Esophagus squamous epithelium (tissue), 5 donors: ENCODE measurements around the gene MPST. TPM values are rescaled to one million over a fixed set of nuclear protein-coding genes. Genes with fewer than 3 reads are reported as not detected.

ENCODE experiments used
- DNase-seq: peaks from one replicate; lab custom pipeline; 2025; lab: John Stamatoyannopoulos, UW
- H3K27ac ChIP-seq, 4 donors: fragments of 200-600 bp; sonication (generic); one replicate each; pipeline ENCODE4 v1.5.1; 2016 to 2019; ENCODE audit warnings: mild to moderate bottlenecking in 1 of 4
- H3K27me3 ChIP-seq, 4 donors: fragments of 200-600 bp; sonication (generic); 1 replicate in 3 of 4; 2 replicates in 1 of 4; pipeline versions ENCODE4 v1.5.1 to v1.6.0; 2017 to 2021; ENCODE audit warnings: antibody characterized with exemption in 1 of 4
- H3K36me3 ChIP-seq, 3 donors: fragments of 200-600 bp; sonication (generic); one replicate each; pipeline ENCODE4 v1.5.1; 2016 to 2019
- H3K4me1 ChIP-seq, 3 donors: fragments of 200-600 bp; sonication (generic); one replicate each; pipeline ENCODE4 v1.5.1; 2017 to 2019
- H3K4me3 ChIP-seq, 4 donors: fragments of 200-600 bp; sonication (generic); 1 replicate in 3 of 4; 2 replicates in 1 of 4; pipeline ENCODE4 v1.5.1; 2016 to 2019; ENCODE audit warnings: mild to moderate bottlenecking in 2 of 4, moderate library complexity in 1 of 4
- H3K9me3 ChIP-seq, 3 donors: fragments of 200-600 bp; sonication (generic); one replicate each; pipeline ENCODE4 v1.5.1; 2016 to 2019
- POLR2A ChIP-seq, 4 donors: fragments of 450-650 bp; IDR thresholded peaks; one replicate each; pipeline ENCODE4 v1.6.1; 2017; ENCODE audit warnings: antibody characterized with exemption in 4 of 4, mild to moderate bottlenecking in 4 of 4, moderate library complexity in 3 of 4
- WGBS, 2 donors: methylation state at CpG; one replicate each; pipeline ENCODE4 v1.1.5; 2018; 5-methylcytosine and 5-hydroxymethylcytosine counted together
- intact Hi-C: fragments of 100-400 bp; cut with DNase I; formaldehyde crosslinking; loops from one replicate; pipeline ENCODE4 v1.15.0; 2022
- total RNA-seq, 4 donors: library from RNA; depleted of rRNA; stranded (reverse); fragments of >200 nt; gene quantifications; one replicate each; pipeline ENCODE4 v1.1.0, GENCODE V29; 2016
- TF ChIP-seq, protein P1 (sequence below), 6 experiments: fragments of 450-650 bp in 4 of 6; fragments of 200-600 bp in 2 of 6; sonication (generic) in 2 of 6; IDR thresholded peaks; one replicate each; pipeline ENCODE4 v1.5.1; 2016 to 2019; ENCODE audit warnings: antibody characterized with exemption in 6 of 6, mild to moderate bottlenecking in 4 of 6, moderate library complexity in 4 of 6
- donor health status: DM: yes; HTN: yes; CAD: no.

The MPST gene
- total RNA-seq, 4 donors from 2014 or later: 88.4 to 160 (median 132) TPM

DNA sequence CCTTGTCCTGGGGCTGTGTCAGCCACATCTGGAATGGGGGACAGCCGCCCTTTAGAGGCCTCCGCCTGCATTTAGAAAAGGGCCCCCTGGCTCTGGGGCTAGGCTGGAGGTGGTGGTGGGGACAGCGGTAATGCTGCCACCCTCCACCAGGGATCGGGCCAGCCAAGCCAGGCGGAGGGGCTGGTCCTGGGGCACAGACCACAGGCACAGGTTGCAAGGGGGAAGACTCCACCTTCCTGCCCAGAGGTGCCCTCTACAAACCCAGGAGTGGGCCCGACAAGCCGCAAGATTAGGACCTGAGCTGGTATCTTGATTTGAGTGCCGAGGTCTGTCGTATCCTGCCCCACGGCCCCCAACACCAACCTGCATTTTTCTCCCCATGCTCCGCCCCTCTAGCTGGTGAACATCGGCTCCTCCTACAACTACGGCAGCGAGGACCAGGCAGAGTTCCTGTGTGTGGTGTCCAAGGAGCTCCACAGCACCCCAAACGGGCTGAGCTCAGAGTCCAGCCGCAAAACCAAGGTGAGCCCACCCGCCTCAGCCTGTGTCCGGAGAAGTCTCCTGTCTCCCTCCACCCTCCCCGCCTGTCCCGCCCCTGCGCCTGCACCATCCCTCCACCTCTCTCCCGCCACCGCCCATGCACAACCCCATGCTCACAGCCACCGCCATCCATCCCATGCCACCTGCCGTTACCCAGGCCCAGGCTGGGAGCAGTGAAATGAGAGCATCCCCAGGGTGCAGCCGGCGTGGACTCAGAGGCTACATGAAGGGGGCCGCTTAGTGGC is 39.6 kb downstream of the MPST start:
- DNase-seq: no peak
- Histone ChIP-seq H3K4me3 (no peak overlapping the region), H3K9me3 (no peaks in the 10 kb centered on the region), H3K4me1 (peaks cover 0 to 8% (median under 1%) of the 10 kb centered on the region in 3 donors), H3K27me3 (no peaks in the 10 kb centered on the region), H3K36me3 (peaks cover 4 to 67% (median 4%) of the 10 kb centered on the region in 3 donors), H3K27ac (no peak overlapping the region)
- WGBS, 2 donors: 86 to 88% methylated on average over 7 to 21 of the region's 28 CpGs
- intact Hi-C loops: no loop called here
- TF ChIP-seq, protein P1, sequence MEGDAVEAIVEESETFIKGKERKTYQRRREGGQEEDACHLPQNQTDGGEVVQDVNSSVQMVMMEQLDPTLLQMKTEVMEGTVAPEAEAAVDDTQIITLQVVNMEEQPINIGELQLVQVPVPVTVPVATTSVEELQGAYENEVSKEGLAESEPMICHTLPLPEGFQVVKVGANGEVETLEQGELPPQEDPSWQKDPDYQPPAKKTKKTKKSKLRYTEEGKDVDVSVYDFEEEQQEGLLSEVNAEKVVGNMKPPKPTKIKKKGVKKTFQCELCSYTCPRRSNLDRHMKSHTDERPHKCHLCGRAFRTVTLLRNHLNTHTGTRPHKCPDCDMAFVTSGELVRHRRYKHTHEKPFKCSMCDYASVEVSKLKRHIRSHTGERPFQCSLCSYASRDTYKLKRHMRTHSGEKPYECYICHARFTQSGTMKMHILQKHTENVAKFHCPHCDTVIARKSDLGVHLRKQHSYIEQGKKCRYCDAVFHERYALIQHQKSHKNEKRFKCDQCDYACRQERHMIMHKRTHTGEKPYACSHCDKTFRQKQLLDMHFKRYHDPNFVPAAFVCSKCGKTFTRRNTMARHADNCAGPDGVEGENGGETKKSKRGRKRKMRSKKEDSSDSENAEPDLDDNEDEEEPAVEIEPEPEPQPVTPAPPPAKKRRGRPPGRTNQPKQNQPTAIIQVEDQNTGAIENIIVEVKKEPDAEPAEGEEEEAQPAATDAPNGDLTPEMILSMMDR (IDR thresholded peaks at IDR 0.05): no peak
- TF ChIP-seq POLR2A (IDR thresholded peaks at IDR 0.05): no peak

DNA sequence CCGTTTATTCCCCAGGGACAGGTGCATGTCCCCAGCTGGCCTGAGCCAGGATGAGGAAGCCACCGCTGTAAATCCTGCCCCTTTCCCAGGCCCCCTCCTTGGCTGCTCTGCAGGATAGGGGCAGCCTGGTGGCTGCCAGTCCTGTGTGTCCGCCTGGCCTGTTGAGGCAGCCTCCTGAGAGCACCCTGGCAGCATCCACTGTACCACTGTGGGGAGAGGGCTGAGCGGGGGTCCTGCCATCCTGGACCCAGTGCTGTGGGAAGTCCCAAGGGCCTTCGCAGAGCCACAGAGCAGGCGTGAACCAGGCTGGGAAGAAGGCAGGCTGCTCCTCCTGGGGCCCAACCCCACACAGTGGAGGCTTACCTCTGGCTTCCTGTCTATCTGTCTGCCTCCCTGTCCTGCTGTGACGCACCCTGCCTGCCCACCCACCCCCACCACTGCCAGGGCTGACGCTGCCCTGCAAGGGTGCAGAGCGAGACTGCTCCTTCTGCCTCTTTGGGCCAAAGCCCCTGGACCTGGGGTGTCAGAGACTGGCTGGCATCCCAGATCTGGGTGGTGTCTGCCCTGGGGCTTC is 40.4 kb downstream of the MPST start:
- DNase-seq: no peak
- intact Hi-C loops: no loop called here
- peaks cover 0 to 4% (median 0%) of the 10 kb centered on the region in 3 donors for H3K4me1 ChIP-seq
- 49 to 66% methylated on average over 3 to 5 of the region's 9 CpGs for WGBS, 2 donors
- H3K36me3 ChIP-seq: peaks cover 4 to 65% (median 4%) of the 10 kb centered on the region in 3 donors
- TF ChIP-seq, protein P1 (IDR thresholded peaks at IDR 0.05): no peak
- no peak for TF ChIP-seq POLR2A (IDR thresholded peaks at IDR 0.05)
- H3K9me3 ChIP-seq: no peaks in the 10 kb centered on the region
- H3K4me3 ChIP-seq: no peak overlapping the region
- no peak overlapping the region for H3K27ac ChIP-seq
- H3K27me3 ChIP-seq: no peaks in the 10 kb centered on the region

DNA sequence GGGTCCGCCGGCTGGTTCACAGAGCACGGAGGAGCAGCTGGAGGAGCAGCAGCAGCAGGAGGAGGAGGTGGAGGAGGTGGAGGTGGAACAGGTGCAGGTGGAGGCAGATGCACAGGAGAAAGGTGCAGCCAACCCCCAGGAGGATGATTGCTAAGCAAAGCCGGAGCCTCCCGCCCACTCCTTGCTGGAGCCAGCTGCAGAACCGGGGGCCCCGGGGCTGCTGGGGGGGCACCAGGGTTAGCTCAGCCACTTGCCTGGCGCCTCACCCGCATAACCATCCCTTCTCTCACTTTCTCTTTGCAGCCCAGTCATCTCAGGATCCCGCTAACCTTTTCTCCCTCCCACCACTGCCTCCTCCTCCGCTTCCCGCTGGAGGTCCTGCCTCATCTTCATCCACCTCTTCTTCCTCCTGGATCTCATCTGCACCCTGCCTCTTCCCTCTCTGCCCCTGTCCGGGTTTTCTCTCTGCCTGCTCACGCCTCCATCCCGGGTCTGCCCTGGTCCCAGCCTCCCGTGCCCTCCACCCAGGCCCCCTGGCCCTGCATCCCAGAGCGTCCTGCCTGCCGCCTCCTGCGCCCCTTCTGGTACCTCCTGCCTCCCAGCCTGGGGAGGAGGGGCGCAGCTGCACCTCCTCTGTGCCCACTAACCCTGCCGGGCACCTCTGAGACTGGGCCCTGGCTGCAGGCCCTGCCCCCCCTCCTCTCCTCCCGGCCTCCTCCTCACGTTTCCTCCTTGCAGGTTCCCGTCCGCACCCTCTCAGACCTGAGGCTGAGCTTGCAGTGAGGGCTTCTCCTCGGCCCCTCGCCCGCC is 41.5 kb downstream of the MPST start:
- 64 to 83% methylated on average over 18 to 23 of the region's 28 CpGs for WGBS, 2 donors

DNA sequence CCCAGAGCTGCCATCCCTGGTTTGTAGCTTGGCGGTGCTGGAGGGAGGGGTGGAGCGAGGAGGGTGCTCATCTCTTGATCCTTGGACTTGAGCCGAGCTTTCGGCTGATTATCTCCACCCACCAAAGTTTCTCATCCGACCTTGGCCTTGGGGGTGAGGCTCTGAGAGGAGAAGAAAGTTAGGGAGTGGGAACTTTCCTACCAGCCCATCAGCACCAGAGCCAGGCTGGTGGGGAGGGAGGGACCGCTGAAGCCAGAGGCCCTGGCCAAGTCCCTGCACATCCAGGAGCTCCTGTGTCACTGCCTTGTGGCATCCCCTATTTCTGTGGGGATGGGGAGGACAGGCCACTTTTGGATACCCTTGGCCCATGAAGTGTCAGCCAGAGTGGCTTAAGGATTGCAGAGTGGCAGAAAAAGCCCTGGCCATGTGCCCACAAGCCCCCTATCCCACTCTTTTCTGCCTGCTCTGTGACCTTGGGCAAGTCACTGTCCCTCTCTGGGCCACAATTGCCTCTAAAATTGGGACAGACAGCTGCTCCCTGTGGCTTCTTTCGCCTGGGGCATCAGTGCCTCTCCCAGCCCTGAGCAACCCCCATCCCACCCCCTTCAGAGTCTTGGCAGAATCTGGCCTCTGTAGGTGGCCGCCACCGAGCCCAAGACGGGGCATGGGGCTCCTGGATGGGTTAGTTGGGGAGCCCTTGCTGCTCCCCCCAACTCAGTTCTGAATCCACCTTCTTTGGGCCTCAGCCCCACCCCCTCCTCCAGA is 42.3 kb downstream of the MPST start:
- H3K27ac ChIP-seq: no peak overlapping the region
- no peak for DNase-seq
- WGBS, 2 donors: 86 to 93% methylated on average over 3 to 6 of the region's 10 CpGs
- H3K9me3 ChIP-seq: no peaks in the 10 kb centered on the region
- H3K4me3 ChIP-seq: no peak overlapping the region
- peaks cover 0 to 4% (median 0%) of the 10 kb centered on the region in 3 donors for H3K4me1 ChIP-seq
- peaks cover 0 to 15% (median 0%) of the 10 kb centered on the region in 4 donors for H3K27me3 ChIP-seq
- intact Hi-C loops: no loop called here
- peaks cover 4 to 47% (median 4%) of the 10 kb centered on the region in 3 donors for H3K36me3 ChIP-seq
- TF ChIP-seq, protein P1 (IDR thresholded peaks at IDR 0.05): no peak
- no peak for TF ChIP-seq POLR2A (IDR thresholded peaks at IDR 0.05)

More for the DNA sequence above, 41.5 kb downstream of the MPST start:
- Histone ChIP-seq H3K9me3 (no peaks in the 10 kb centered on the region), H3K27ac (no peak overlapping the region), H3K4me3 (no peak overlapping the region), H3K27me3 (peaks cover 0 to 9% (median 0%) of the 10 kb centered on the region in 4 donors), H3K36me3 (peaks cover 4 to 55% (median 4%) of the 10 kb centered on the region in 3 donors), H3K4me1 (peaks cover 0 to 4% (median 0%) of the 10 kb centered on the region in 3 donors)
- no peak for DNase-seq
- TF ChIP-seq, protein P1 (IDR thresholded peaks at IDR 0.05): no peak
- intact Hi-C loops: no loop called here
